Endodermal cell (in vitro differentiated cells): ENCODE measurements around the gene WDR89. TPM values are rescaled to one million over a fixed set of nuclear protein-coding genes. Genes with fewer than 3 reads are reported as not detected.

ENCODE experiments used
- DNase-seq: peaks from one replicate; pipeline ENCODE4 v3.0.0-alpha.2; 2017
- H3K27ac ChIP-seq: 2 replicates; pipeline ENCODE4 v1.5.1; 2013; ENCODE audit warnings: mild to moderate bottlenecking, low read depth, low read length, moderate library complexity
- H3K27me3 ChIP-seq: 2 replicates; pipeline ENCODE4 v1.6.1; 2013; ENCODE audit warnings: mild to moderate bottlenecking, low read length, moderate library complexity; ENCODE audit not compliant: insufficient read depth, control insufficient read depth, poor library complexity, severe bottlenecking
- H3K36me3 ChIP-seq: 2 replicates; pipeline ENCODE4 v1.7.0; 2013; ENCODE audit warnings: mild to moderate bottlenecking, low read length, moderate library complexity; ENCODE audit not compliant: control insufficient read depth, insufficient read depth
- H3K4me1 ChIP-seq: one replicate; pipeline ENCODE4 v1.7.0; 2013; ENCODE audit warnings: low read length; ENCODE audit not compliant: control insufficient read depth, insufficient read depth
- H3K4me3 ChIP-seq: 2 replicates; pipeline ENCODE4 v1.5.1; 2013; ENCODE audit warnings: mild to moderate bottlenecking, low read length, moderate library complexity
- H3K9ac ChIP-seq: 2 replicates; pipeline ENCODE4 v1.6.1; 2013; ENCODE audit warnings: mild to moderate bottlenecking, low read length, moderate library complexity; ENCODE audit not compliant: poor library complexity, severe bottlenecking; ENCODE audit errors: extremely low read depth
- H3K9me3 ChIP-seq: 2 replicates; pipeline ENCODE4 v1.6.1; 2013; ENCODE audit warnings: mild to moderate bottlenecking, low read length, moderate library complexity; ENCODE audit not compliant: control insufficient read depth
- H3K27ac Mint-ChIP-seq: 2 replicates; pipeline ENCODE4 v1.8.0; 2020; ENCODE audit warnings: mixed read lengths
- H3K27me3 Mint-ChIP-seq: 2 replicates; pipeline ENCODE4 v1.8.0; 2021; ENCODE audit warnings: mild to moderate bottlenecking, mixed read lengths; ENCODE audit not compliant: insufficient read depth
- H3K36me3 Mint-ChIP-seq: 2 replicates; pipeline ENCODE4 v1.8.0; 2020; ENCODE audit warnings: low read depth, mixed read lengths
- H3K4me1 Mint-ChIP-seq: 2 replicates; pipeline ENCODE4 v1.8.0; 2020; ENCODE audit warnings: mixed read lengths
- H3K4me3 Mint-ChIP-seq: 2 replicates; pipeline ENCODE4 v1.8.0; 2020; ENCODE audit warnings: mild to moderate bottlenecking, moderate library complexity, mixed read lengths
- H3K9me3 Mint-ChIP-seq: 2 replicates; pipeline ENCODE4 v1.8.0; 2020; ENCODE audit warnings: mild to moderate bottlenecking, mixed read lengths
- CTCF ChIP-seq: fragments of 200-600 bp; sonication (generic); conservative IDR thresholded peaks from 2 replicates; pipeline ENCODE4 v1.5.0; 2021; ENCODE audit warnings: antibody characterized with exemption, mild to moderate bottlenecking
- WGBS, 2 experiments: methylation state at CpG; one replicate each; pipeline versions ENCODE4 v1.1.5 to v1.1.7; 2013; ENCODE audit warnings: missing lambda C conversion rate in 2 of 2, mixed read lengths in 1 of 2; ENCODE audit not compliant: insufficient coverage in 1 of 2, insufficient read length in 1 of 2; 5-methylcytosine and 5-hydroxymethylcytosine counted together
- total RNA-seq, 2 donors: library from RNA; stranded (reverse); fragmentation: NEBNext Ultra II Directional in 1 of 2; extraction: Animal tissue kit (Norgen Biotek cat#: 25700) in 1 of 2; gene quantifications; 2 replicates in 1 of 2; 3 replicates in 1 of 2; pipeline ENCODE4 v1.2.1, GENCODE V29; 2021

The WDR89 gene
- total RNA-seq, 2 donors from 2014 or later, result 23.4 to 26.7 TPM

DNA sequence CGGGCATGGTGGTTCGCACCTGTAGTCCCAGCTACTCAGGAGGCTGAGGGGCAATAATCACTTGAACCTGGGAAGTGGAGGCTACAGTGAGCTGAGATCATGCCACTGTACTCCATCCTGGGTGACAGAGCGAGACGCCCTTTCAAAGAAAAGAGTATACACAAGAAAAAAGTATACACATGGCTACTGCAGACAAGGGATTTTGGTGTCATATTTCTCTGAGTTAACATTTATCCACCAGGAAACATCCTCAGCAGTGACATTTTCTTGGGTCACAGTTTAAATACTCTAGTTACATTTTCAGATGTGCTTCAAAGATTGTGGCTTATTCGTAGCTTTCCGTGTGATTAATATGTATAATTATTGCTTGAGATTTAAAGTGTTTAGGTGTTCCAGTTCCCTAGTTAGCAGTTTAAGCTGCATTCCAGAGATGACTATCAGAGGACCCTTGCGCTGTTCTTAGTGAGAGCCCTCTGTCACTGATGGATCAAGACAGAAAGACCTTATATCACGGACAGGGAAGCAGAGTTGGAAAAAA, 93.8 kb downstream of the WDR89 start:
- no peak overlapping the region for H3K27ac ChIP-seq
- no peak overlapping the region for H3K27ac Mint-ChIP-seq
- no peaks in the 10 kb centered on the region for H3K36me3 Mint-ChIP-seq
- H3K27me3 ChIP-seq, result no peaks in the 10 kb centered on the region
- no peaks in the 10 kb centered on the region for H3K9me3 Mint-ChIP-seq
- peaks cover 3% of the 10 kb centered on the region for H3K4me1 Mint-ChIP-seq
- DNase-seq, result no peak
- H3K27me3 Mint-ChIP-seq, result no peaks in the 10 kb centered on the region
- H3K9ac ChIP-seq, result no peak overlapping the region
- no peaks in the 10 kb centered on the region for H3K36me3 ChIP-seq
- no peak for TF ChIP-seq CTCF
- H3K4me3 ChIP-seq, result no peak overlapping the region
- no peaks in the 10 kb centered on the region for H3K4me1 ChIP-seq
- no peaks in the 10 kb centered on the region for H3K9me3 ChIP-seq
- 92 to 97% methylated on average over 4 to 8 of the region's 8 CpGs for WGBS, 2 experiments
- no peak overlapping the region for H3K4me3 Mint-ChIP-seq

Other genes starting within 250 kb of the WDR89 start
- gene PPP2R5E, start 98.5 kb downstream of the WDR89 start, total RNA-seq, result 10 to 100 TPM; 61.1 to 63.8 TPM
- gene SGPP1, start 86.2 kb upstream of the WDR89 start, total RNA-seq, result 10 to 100 TPM; 15.5 to 18.4 TPM
- 10 to 100 TPM; 65.8 to 70.0 TPM for gene SYNE2, start 211.1 kb upstream of the WDR89 start, total RNA-seq